Stimulated activated CD4-positive, alpha-beta T cell treated with anti-CD3 and anti-CD28 coated beads, Interleukin-1b, Interleukin-23, amount 100 ng/mL, for 4 hours (primary cell): ENCODE data around the gene ZNF12.
"Not testable (repeated sequence)": the region's sequence is repeated elsewhere in the genome, so short reads cannot be mapped to it uniquely, and the experiment has no call there.

ENCODE experiments used
- DNase-seq, 2 donors: peaks; one replicate each; pipeline ENCODE4 v3.0.0-alpha.2; 2020; ENCODE audit warnings: low read depth in 2 of 2

Gene ZNF12

GRCh38 chr7:6691609-6692106, 15.1 kb downstream of the ZNF12 start:
- DNase-seq: no peak

DNA sequence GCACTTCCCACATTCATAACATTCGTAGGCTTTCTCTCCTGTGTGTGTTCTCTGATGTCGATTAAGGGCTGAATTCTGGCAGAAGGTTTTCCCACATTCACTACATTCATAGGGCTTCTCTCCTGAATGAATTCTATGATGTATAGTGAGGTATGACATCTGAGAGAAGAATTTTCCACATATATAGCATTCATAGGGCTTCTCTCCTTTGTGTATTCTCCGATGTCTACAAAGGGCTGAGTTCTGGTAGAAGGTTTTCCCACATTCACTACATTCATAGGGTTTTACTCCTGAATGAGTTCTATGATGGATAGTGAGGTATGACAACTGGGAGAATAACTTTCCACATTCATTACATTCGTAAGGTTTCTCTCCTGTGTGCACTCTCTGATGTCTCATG, 15.6 kb downstream of the ZNF12 start:
- DNase-seq: no peak

GRCh38 chr7:6680146-6680545, 26.6 kb downstream of the ZNF12 start:
- DNase-seq: no peak

DNA sequence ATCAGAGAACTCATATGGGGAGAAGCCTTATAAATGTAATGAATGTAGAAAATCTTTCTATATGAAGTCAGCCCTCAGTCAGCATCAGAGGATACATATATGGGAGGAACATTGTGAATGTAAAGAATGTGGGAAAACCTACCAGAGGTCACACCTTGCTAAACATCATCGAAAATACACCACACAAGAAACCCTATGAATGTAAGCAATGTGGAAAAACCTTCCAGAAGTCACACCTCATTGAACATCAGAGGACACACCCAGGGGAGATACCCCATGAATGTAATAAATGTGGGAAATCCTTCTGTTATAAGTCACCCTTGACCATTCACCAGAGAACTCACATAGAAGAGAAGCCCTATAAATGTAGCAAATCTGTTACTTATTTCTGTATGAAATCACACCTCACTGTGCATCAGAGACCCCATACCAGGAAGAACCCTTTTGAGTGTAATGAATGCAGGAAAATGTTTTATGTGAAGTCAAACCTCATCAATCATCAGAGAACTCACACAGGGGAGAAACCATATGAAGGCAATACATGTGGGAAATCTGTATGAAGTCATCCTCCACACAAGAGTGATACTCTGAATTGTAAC, 30.8 kb downstream of the ZNF12 start:
- no peak for DNase-seq

DNA sequence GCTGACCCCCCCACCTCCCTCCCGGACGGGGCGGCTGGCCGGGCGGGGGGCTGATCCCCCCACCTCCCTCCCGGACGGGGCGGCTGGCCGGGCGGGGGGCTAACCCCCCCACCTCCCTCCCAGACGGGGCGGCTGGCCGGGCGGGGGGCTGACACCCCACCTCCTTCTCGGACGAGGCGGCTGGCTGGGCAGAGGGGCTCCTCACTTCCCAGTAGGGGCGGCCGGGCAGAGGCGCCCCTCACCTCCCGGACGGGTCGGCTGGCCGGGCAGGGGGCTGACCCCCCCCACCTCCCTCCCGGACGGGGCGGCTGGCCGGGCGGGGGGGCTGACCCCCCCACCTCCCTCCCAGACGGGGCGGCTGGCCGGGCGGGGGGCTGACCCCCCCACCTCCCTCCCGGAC, 35.9 kb downstream of the ZNF12 start:
- not testable (repeated sequence) for DNase-seq

DNA sequence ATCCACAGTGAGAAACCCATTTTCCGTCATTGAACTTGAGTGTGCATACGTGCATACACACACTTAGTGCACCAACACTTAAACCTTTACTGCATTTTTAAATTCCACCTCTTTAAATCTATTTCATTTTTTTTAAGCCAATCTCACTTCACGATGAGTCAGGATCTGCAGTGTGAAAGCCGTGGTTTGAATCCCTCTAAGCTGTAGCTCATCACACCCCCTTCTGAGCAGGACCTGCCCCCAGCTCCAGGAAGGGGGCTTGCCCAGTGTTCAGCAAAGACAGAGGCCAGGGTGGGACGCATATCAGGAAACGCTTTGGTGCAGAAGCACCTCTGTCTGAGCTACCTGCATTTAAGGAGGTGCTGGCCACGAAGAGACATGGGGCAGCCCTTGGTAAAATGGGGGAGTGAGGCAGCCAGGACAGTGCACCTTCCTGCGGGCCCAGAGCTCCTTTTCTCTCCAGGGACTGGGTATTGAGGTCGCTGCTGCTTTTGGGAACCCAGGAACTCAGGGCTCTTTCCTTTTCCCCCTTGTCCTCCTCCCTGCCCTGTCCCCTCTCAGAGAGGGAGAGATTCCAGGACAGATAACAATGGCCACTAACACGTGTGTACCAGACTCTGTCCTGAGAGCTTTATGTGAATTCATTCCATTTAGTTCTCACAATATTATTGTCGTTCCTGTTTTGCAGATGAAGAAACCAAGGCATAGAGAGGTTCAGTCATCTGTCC, 48.0 kb downstream of the ZNF12 start:
- no peak for DNase-seq

DNA sequence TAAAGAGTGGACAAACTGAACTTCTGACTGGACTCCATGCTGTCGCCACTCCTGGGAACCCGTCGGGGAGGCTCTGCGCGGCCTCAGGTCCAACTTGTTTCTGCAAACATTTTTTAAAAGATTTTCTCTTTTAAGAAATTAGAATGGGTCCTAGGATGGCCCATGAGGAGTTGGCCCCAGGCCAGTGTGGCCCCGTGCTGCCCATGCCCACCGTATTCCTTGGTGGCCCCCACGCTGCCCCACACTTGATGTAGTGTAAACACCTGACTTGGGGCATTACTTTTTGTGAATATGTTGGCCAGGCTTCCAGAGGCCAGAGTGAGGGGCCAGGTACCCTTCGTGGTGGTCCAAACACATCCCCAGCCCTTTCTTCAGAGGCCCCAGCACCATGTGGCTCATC, 50.3 kb downstream of the ZNF12 start:
- no peak for DNase-seq

DNA sequence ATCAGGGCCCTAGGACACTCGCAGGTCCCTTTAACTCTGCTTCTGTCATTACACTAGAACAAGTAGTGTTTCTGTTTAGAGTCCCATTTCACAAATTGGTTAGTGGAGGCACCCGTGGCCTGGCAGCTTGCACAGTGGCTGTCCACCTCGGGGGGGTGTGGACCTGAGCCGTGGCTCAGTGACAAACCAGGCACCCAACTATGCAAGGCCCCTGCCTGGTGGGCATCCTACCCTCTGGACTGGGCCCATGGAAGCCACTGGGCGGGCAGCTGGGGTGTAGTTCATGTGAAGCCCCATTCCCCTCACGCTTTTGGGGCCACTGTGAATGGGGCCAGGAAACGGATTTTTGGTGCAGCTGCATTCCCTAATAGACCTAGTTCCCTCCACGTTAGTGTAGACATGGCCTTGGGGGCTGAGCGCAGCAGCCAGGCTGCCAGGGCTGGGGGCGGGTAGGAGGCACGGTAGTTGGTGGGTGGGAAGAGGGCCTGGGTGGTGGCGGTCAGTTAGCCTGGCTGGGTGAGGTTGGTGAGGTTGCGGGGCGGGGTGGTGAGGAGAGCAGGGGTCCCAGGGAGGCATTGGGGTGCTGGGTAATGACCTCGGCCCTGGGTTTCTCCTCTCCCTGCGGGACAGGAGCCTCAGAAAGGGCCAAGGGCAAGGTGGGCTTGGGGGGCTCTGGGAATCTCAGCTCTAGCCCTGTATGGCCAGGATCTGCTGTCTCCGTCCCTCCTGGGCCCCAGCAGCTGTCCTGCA, 50.9 kb downstream of the ZNF12 start:
- no peak for DNase-seq

DNA sequence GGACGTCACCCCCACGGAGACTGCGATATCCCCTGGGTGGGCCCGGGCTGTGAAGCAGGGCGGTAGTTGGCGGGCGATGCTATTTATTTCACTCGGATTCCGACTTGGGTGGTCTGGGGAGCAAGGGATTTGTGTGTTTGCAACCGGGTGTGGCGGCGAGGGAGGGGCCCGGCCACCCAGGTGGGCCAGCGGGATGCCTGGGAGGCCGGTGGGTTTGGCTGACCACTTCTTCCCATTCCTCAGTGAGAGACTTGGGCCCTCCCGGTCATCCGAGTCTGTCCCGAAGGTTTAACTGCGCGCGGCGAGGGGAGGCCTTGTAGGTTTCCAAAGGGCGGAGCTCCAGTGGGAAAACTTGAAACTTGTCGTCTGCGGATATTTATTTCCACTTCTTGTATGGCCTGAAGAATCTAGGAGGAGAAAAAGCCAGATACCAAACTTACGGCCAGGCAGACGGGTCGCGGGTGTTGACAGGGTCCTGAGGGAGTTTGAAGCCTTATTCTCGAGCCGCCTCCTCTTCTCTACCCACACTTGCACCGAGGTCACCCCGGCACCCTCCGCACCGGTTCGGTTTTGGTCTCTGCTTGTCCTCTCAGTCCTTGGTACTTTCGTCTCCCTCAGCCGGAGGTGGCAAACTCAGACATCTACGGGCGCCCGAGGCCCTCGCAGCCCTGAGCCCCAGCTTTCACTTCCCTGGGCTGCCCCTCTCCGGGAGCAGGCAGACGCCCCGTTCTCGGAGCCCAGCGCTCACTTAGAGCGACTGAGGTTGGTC, 51.7 kb downstream of the ZNF12 start:
- DNase-seq: no peak

- DNase-seq: no peak
Measured at GRCh38 chr7:6654113-6654841, 52.5 kb downstream of the ZNF12 start.

GRCh38 chr7:6653071-6654003, 53.4 kb downstream of the ZNF12 start:
- DNase-seq: no peak

GRCh38 chr7:6652446-6653011, 54.2 kb downstream of the ZNF12 start:
- DNase-seq: no peak

GRCh38 chr7:6651851-6652445, 54.8 kb downstream of the ZNF12 start:
- no peak for DNase-seq

DNA sequence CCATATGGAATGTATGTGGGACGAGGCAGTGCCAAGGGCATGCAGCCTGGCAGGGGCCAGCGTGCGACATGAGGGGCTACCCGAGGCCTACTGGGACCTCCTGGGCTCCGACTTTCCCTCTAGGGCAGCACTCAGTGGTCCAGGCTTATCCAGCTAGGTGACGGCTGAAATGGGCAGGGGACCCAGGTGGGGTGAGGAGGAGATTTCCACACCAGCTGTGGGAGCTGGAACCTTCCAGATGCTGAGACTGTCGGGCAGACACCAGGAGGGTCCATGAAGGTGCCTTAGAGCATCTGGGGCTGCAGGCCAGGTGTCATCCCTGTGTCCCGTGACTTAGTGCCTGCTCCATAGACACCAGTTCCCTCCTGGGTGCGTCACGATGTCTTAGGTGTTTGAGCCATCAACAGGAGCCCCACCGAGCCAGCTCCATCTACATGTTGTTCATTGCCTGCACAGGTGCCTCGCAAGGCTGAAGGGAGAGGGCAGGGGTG, 56.2 kb downstream of the ZNF12 start:
- DNase-seq: no peak

DNA sequence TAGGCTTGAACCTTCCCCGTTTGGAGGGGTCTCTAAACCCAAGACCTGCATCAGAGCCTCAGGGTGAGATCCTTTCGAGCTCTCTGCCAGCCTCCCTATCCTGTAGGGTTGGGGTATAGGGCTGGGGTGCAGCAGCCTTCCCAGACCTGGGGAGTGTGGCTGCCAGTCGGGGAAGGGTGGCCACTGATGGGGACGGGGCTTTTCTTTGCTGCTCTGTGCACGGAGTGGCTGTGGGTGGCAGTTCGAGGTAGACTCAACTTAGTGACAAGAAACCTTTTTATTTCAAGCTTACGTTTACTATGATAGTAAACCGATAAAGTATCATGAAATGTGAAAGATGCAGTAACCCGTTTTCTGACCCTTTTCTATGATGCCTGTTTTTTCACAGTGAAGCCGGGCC, 56.7 kb downstream of the ZNF12 start:
- no peak for DNase-seq

DNA sequence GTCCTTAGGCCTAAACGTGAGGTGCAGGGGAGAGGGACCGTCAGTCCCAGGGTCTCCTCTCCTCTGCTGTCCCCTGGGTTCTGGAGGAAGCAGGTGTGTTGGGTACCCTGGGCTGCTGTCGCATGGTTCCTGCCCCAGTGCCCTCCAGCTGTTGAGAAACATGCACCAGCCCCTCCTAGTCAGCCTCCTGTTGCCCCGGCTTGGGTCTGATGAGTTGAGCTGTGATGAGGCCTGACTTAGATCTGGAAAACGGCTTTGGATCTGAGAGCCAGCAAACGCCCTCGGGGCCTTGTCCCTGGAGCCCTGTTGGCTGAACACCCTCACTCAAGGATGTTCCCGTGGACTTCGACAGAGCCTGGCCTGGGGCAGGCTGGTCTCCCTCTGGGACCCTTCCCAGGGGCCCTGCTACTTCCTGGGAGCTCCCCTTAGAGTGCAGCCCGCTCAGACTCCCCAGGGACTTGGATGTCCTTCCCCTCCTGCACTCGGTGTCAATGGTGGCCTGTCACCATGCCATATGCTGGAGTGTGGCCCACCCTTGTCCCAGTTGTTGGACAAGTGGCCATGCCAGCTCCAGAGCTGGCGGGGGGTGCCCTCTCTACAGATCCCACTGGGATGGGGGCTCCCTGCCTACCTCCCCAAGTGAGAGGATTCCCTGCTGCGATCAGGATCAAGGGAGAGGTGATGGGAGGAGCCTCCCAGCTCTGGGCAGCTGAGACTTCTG, 57.3 kb downstream of the ZNF12 start:
- DNase-seq: no peak

DNA sequence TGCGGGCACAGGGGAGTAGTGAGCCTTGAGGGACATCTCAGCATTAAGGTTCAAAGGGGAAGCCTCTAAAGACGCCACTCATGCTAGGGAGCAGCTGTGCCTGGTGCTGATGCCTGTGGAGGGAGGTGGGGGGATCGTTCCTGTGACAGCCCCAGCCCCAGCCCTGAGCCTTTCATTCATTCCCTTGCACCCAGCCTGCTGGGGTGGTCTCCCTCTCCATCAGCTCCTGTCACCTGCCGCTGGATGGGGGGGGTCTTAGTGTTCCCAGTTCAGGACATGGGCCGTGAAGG, 58.0 kb downstream of the ZNF12 start:
- DNase-seq: no peak

DNA sequence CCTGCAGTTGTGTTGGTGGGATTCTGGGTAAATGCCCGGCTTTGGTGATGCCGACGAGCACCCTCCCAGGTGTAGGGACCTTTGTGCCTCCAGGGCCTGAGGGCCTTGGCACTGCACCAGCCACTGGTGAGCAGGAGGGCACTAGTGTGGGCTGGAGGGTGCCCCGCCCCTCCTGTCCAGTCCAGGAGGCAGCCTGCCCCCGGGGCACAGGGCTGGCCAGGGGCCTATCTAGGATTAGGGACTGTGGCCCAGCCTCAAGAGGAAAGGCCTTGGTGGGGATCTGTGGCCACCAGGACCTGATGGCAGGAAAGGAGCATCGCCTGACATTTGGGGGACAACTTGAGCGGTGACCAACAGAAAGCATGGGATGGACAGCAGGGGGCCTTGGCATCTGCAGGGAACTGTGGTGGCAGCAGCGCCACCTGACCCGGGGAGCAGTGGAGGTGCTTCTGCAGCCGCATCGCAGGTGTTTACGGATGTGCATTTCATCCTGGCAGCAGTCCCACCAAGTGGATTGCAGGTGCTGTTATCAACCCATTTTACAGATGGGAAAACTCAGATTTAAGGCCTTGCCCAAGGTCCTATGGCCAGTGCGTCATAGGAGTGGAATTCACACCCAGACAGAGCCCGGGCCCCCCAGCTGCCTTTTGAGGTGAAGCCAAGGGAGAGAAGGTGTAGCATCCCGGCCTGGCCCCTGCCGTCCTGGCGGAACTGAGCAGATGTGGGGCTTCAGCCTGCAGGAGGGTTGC, 58.5 kb downstream of the ZNF12 start:
- no peak for DNase-seq
